GM18520 (cell line): ENCODE measurements around the gene PTPRM.
A peak's percentile ranks its signal among the peaks of the same experiment; 100 is the strongest.

Source experiments
- ATAC-seq: cut with Tn5 transposase; IDR thresholded peaks from one replicate; pipeline ENCODE4 v1.9.1; 2021; ENCODE audit not compliant: unreplicated experiment

Gene PTPRM

GRCh38 chr18:7566567-7567473 lies at the start of gene PTPRM:
Gene PTPRM, plus strand, starts transcription at chr18:7567316. Its CDS starts 503 bp downstream, at chr18:7567819.
- peak; percentile 66 for ATAC-seq

- ATAC-seq: no peak
Measured at GRCh38 chr18:7517852-7518251, 49.3 kb upstream of the PTPRM start.

GRCh38 chr18:7520200-7520785 lies 46.8 kb upstream of the PTPRM start:
- no peak for ATAC-seq

GRCh38 chr18:7521226-7521856 lies 45.8 kb upstream of the PTPRM start:
- no peak for ATAC-seq

- no peak for ATAC-seq
Measured at GRCh38 chr18:7523772-7524171, 43.3 kb upstream of the PTPRM start.

GRCh38 chr18:7524786-7525185 lies 42.3 kb upstream of the PTPRM start:
- no peak for ATAC-seq

- no peak for ATAC-seq
Measured at GRCh38 chr18:7532942-7533341, 34.2 kb upstream of the PTPRM start.

GRCh38 chr18:7535436-7536205 lies 31.5 kb upstream of the PTPRM start:
- no peak for ATAC-seq

GRCh38 chr18:7537145-7537544 lies 30.0 kb upstream of the PTPRM start:
- ATAC-seq: no peak

- no peak for ATAC-seq
Measured at GRCh38 chr18:7541835-7542234, 25.3 kb upstream of the PTPRM start.

- ATAC-seq: no peak
Measured at GRCh38 chr18:7544686-7545085, 22.4 kb upstream of the PTPRM start.

- ATAC-seq: no peak
Measured at GRCh38 chr18:7545734-7546133, 21.4 kb upstream of the PTPRM start.

GRCh38 chr18:7548221-7548620 lies 18.9 kb upstream of the PTPRM start:
- ATAC-seq: no peak

- no peak for ATAC-seq
Measured at GRCh38 chr18:7548721-7549120, 18.4 kb upstream of the PTPRM start.

- no peak for ATAC-seq
Measured at GRCh38 chr18:7557973-7558372, 9.1 kb upstream of the PTPRM start.

- ATAC-seq: no peak
Measured at GRCh38 chr18:7558769-7559168, 8.3 kb upstream of the PTPRM start.

- no peak for ATAC-seq
Measured at GRCh38 chr18:7559709-7560319, 7.3 kb upstream of the PTPRM start.

GRCh38 chr18:7561909-7562460 lies 5.1 kb upstream of the PTPRM start:
- ATAC-seq: no peak

- no peak for ATAC-seq
Measured at GRCh38 chr18:7562491-7562890, 4.6 kb upstream of the PTPRM start.

GRCh38 chr18:7565677-7566076 lies 1.4 kb upstream of the PTPRM start:
- no peak for ATAC-seq

GRCh38 chr18:7566244-7566566 lies 911 bp upstream of the PTPRM start:
- no peak for ATAC-seq
